Suppressor macrophage (primary cell): ENCODE results near the gene TTC28.
"Not testable (repeated sequence)": the region's sequence is repeated elsewhere in the genome, so short reads cannot be mapped to it uniquely, and the experiment has no call there.

ENCODE experiments used
- DNase-seq, 4 experiments: peaks; one replicate each; pipeline ENCODE4 v3.0.0-alpha.2; 2020 to 2022

Gene TTC28

GRCh38 chr22:28553108-28553866 is 126.4 kb downstream of the TTC28 start:
- not testable (repeated sequence) for DNase-seq

GRCh38 chr22:28548406-28548805 is 131.2 kb downstream of the TTC28 start:
- no peak for DNase-seq

- no peak for DNase-seq
Measured at GRCh38 chr22:28547132-28547842, 132.4 kb downstream of the TTC28 start.

GRCh38 chr22:28544431-28544868 is 135.2 kb downstream of the TTC28 start:
- DNase-seq, result no peak

GRCh38 chr22:28542980-28543621 is 136.5 kb downstream of the TTC28 start:
- DNase-seq, result no peak

- DNase-seq, result no peak
Measured at GRCh38 chr22:28541137-28541536, 138.5 kb downstream of the TTC28 start.

- no peak for DNase-seq
Measured at GRCh38 chr22:28538922-28539321, 140.7 kb downstream of the TTC28 start.

- not testable (repeated sequence) for DNase-seq
Measured at GRCh38 chr22:28530565-28530964, 149.1 kb downstream of the TTC28 start.

- not testable (repeated sequence) for DNase-seq
Measured at GRCh38 chr22:28529144-28529543, 150.5 kb downstream of the TTC28 start.

- no peak for DNase-seq
Measured at GRCh38 chr22:28521451-28521850, 158.2 kb downstream of the TTC28 start.

- no peak for DNase-seq
Measured at GRCh38 chr22:28514321-28514821, 165.3 kb downstream of the TTC28 start.

- not testable (repeated sequence) for DNase-seq
Measured at GRCh38 chr22:28512387-28512786, 167.3 kb downstream of the TTC28 start.

- DNase-seq, result no peak
Measured at GRCh38 chr22:28507896-28508295, 171.7 kb downstream of the TTC28 start.

GRCh38 chr22:28506150-28506535 is 173.5 kb downstream of the TTC28 start:
- no peak for DNase-seq

GRCh38 chr22:28505416-28506149 is 174.1 kb downstream of the TTC28 start:
- DNase-seq, result no peak

GRCh38 chr22:28500006-28500405 is 179.6 kb downstream of the TTC28 start:
- DNase-seq, result no peak

- no peak for DNase-seq
Measured at GRCh38 chr22:28498044-28498443, 181.6 kb downstream of the TTC28 start.

- no peak for DNase-seq
Measured at GRCh38 chr22:28497188-28497587, 182.5 kb downstream of the TTC28 start.

- not testable (repeated sequence) for DNase-seq
Measured at GRCh38 chr22:28491289-28491688, 188.4 kb downstream of the TTC28 start.

- DNase-seq, result no peak
Measured at GRCh38 chr22:28488825-28489224, 190.8 kb downstream of the TTC28 start.

- no peak for DNase-seq
Measured at GRCh38 chr22:28484662-28485061, 195.0 kb downstream of the TTC28 start.

- DNase-seq, result no peak
Measured at GRCh38 chr22:28481725-28482124, 197.9 kb downstream of the TTC28 start.
